Ammon's horn (tissue), 1 donor: ENCODE data around the gene SERPINA9.
"Not testable (repeated sequence)": the region's sequence is repeated elsewhere in the genome, so short reads cannot be mapped to it uniquely, and the experiment has no call there.

Experiments used
- DNase-seq: peaks from one replicate; pipeline ENCODE4 v3.0.0-alpha.2; 2016; ENCODE audit warnings: low spot score

Gene SERPINA9

GRCh38 chr14:94485944-94486841 is 10.2 kb upstream of the SERPINA9 start:
- DNase-seq: peak; percentile 47

GRCh38 chr14:94484481-94484880 is 8.5 kb upstream of the SERPINA9 start:
- DNase-seq: no peak

GRCh38 chr14:94483729-94484275 is 7.8 kb upstream of the SERPINA9 start:
- DNase-seq: no peak

- DNase-seq: no peak
These were observed 7.1 kb upstream of the SERPINA9 start for GRCh38 chr14:94483071-94483451.

- DNase-seq: not testable (repeated sequence)
These were observed 6.4 kb upstream of the SERPINA9 start for GRCh38 chr14:94482132-94483070.

GRCh38 chr14:94481468-94482131 is 5.6 kb upstream of the SERPINA9 start:
- no peak for DNase-seq

- no peak for DNase-seq
These were observed 4.8 kb upstream of the SERPINA9 start for GRCh38 chr14:94480809-94481208.

GRCh38 chr14:94478420-94478819 is 2.4 kb upstream of the SERPINA9 start:
- DNase-seq: no peak

- DNase-seq: no peak
These were observed 1.4 kb downstream of the SERPINA9 start for GRCh38 chr14:94474581-94475031.

- peak; percentile 13 for DNase-seq
These were observed 2.2 kb downstream of the SERPINA9 start for GRCh38 chr14:94473666-94474410.

- no peak for DNase-seq
These were observed 3.2 kb downstream of the SERPINA9 start for GRCh38 chr14:94472842-94473241.

- no peak for DNase-seq
These were observed 5.0 kb downstream of the SERPINA9 start for GRCh38 chr14:94471045-94471444.

- no peak for DNase-seq
These were observed 5.7 kb downstream of the SERPINA9 start for GRCh38 chr14:94470311-94470710.

- no peak for DNase-seq
These were observed 6.7 kb downstream of the SERPINA9 start for GRCh38 chr14:94469261-94469660.

GRCh38 chr14:94467728-94468520 is 8.1 kb downstream of the SERPINA9 start:
- DNase-seq: no peak

- DNase-seq: no peak
These were observed 9.2 kb downstream of the SERPINA9 start for GRCh38 chr14:94466706-94467370.

GRCh38 chr14:94465042-94465441 is 11.0 kb downstream of the SERPINA9 start:
- no peak for DNase-seq

GRCh38 chr14:94464290-94464689 is 11.7 kb downstream of the SERPINA9 start:
- no peak for DNase-seq

- DNase-seq: no peak
These were observed 13.0 kb downstream of the SERPINA9 start for GRCh38 chr14:94462763-94463572.
